Occipital lobe (tissue), 2 donors: ENCODE data around the gene FIG4. TPM values are rescaled to one million over a fixed set of nuclear protein-coding genes. Genes with fewer than 3 reads are reported as not detected.
"Not testable (repeated sequence)": the region's sequence is repeated elsewhere in the genome, so short reads cannot be mapped to it uniquely, and the experiment has no call there.

Experiments
- DNase-seq: peaks from one replicate; lab custom pipeline; 2025; lab: John Stamatoyannopoulos, UW
- total RNA-seq: library from RNA; depleted of rRNA; stranded (reverse); fragments of >200 nt; gene quantifications from one replicate; pipeline ENCODE4 v1.2.3, GENCODE V29; 2014

FIG4 gene
- total RNA-seq, 1 donor from 2014 or later = 42.9 TPM

DNA sequence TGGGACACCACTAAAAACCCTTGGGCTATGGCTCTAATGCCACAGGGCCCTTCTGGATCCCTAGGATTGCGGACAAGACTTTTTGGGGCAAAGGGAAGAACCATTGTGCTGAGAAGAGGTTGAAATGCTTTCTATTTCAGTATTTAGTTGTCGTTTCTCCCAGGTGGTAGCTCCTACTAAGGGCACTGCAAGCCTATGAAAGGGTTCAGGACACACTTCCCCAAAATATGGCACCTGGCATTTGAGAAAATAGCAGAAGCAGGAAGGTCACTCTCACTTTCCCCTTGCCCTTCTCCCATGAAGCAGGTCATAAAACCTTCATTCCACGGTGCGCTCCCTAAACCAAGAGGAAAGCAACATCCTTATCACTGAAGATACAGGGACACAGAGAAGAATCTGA is 161.6 kb downstream of the FIG4 start:
- no peak for DNase-seq

DNA sequence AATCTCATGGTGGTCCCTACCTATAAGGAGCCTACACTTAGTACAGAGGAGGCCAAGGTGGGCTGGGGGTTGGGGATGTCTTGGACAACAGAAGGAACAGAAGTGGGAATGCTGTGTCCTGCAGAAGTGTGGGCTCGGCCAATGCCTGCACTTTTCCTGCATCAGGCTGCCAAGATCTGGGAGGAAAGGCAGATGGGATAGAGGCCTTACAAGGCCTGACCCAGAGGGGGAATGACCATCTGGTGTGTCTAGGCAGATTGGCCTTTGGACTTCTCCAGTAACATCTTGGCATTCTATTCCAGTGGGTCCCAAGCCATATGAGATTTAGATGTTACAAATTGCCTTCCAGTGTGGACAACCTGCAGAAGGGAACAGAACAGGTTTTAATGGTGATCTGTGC is 162.3 kb downstream of the FIG4 start:
- DNase-seq = no peak

DNA sequence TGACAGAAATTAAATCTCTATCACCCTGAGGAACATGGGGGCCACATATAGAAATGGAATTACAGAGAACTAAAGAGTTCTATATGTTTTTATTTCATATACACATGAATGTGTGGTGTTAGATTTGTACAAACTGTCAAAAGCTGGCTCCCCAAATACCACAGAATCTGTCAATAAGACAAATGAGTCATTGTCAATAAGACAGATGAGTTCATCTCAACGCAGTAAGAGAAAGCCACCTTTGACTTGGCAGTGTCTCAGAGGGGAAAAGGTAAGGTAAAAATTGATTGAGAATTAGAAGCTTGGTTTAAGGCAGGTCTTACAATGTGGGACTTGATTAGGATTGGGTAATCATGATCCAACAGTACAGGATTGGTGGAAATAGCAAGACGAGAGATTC is 162.9 kb downstream of the FIG4 start:
- DNase-seq = no peak

DNA sequence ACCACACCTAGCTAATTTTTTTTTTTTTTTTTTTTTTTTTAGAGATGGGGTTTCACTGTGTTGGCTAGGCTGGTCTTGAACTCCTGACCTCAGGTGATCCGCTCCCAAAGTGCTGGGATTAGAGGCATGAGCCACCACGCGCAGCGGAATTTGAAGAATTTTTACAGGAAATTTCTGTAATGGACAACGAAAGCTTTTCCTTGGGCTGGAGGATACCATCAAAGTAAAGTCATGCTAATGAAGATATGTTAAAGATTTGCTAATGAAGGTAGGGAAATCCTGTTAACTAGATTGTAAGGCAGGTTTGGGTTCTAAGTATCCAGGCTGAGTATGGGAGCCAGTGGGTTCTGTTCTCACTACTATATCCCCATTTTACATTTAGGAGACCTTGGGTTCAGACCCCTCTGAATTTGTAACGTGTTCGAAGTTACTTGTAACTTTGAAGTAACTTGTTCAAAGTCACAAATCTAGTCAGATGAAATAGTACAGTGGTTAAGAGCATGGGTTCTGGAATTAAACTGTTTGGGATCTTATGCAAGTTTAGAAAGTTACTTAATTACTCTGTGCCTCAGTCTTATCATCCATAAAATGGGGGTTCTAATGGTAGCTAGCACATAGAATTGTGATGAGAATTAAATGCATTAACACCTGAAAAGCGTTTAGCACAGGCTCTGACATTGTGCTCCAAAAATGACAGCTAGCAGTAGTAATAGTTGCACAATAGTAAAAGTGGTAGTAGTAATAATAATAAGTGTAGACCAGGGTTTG is 163.6 kb downstream of the FIG4 start:
- no peak for DNase-seq

DNA sequence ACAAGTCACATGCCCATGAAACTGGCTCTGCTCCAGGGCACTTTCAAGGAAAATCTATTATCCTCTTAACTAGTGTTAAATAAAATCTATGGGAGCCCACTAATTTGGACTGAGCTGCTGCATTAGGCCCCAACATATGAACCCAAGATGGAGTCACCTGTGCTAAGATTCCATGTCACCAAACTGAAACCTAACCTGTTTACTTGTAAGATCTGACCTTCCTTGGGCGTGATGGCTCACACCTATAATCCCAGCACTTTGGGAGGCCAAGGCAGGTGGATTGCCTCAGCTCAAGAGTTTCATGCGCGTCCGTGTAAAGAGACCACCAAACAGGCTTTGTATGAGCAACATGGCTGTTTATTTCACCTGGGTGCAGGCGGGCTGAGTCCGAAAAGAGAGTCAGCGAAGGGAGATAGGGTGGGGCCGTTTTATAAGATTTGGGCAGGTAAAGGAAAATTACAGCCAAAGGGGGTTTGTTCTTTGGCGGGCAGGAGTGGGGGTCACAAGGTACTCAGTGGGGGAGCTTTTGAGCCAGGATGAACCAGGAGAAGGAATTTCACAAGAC is 164.5 kb downstream of the FIG4 start:
- not testable (repeated sequence) for DNase-seq

DNA sequence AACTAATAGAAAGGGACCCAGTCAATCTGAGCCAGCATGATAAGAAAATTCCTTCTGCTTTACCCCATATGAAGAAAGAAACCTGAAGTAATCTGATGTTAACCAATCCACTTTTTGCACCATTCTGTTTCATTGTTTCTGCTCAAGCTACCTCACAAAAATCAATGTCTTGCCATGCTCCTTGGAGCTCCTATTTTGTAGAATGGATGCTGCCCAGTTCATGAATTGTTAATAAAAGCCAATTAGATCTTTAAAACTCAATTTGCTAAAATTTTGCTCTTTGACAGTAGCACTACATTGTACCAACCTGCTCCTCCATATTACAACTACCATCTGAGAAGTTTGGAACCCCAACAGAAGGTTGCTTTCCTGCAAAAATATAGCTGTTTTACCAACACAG is 170.8 kb downstream of the FIG4 start:
- DNase-seq = no peak

DNA sequence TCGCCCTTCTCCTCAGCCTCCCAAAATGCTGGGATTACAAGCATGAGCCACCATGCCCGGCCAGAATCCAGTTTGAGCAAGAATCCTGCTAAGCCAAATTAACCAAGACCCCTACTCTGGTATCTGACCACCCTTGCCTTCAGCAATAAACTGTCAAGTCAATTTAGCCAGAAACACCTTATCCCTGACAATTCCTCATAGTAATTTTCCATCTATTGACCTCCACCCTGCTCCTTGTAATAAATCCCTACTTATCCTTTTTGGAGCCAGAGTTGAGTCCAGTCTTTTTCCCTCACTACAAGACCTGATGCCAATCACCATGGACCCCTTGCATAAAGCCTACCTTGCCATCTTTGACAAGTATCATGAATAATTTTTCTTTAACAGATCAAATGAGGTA is 173.0 kb downstream of the FIG4 start:
- no peak for DNase-seq

DNA sequence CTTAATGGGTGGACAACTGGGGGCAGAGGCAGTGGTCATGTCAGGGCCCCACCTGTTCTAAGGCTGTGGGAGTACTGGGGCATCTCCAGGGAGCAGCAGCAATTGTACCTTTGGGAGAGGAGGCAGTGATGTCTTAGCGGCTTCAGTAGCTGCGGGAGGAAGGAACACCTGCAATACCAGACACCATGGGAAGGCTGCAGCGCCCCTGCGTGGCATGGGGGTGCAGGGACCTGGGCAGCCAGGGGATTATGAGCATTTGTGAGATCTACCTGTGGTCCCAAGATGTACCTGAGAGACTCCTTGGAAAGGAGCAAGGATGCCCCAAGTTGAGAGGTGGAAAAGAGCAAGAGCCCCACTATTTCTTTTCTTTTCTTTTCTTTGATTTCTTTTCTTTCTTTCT is 174.9 kb downstream of the FIG4 start:
- no peak for DNase-seq

DNA sequence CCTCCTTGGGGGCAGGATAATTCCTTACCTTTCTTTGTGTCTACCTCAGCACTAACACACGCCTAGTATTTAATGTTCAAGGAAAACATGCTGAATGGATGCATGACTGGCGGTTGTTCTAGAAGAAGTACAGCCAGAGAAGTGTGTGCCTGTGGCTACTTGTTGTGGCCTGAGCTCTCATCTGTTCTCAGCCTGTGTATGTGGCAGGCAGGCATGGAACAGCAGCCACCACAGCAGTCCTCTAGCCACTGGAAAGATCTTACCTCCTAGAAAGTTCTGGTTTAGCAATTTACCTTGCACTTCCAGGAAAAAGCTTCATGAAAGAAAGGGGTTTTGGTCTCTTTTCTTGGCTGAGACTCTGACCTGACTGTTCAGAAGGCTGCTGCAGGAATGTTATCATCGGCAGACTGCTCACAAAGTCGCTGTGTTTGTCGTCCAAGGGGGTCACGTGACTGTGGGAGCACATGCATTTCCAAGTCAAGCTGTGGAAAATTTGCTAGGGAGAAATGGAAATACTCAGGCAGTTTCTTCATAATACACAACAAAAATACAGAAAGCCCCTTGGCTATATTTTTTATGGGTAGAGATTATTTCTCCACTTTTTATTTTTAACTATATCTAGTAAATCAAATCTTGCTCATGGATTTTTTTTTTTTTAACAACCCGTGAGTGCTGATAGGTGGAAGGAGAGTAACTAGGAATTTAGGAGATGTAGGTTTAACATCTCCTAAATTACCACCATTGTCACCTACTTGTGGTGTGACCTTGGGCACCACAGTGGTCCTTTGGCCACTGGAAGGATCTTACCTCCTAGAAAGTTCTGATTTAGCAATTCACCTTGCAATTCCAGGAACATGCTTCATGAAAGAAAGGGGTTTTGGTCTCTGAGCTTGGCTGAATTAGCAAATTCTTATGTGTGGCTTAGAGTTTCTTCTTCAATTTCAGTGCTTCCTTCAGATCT is 176.2 kb downstream of the FIG4 start:
- DNase-seq = peak; percentile 30

DNA sequence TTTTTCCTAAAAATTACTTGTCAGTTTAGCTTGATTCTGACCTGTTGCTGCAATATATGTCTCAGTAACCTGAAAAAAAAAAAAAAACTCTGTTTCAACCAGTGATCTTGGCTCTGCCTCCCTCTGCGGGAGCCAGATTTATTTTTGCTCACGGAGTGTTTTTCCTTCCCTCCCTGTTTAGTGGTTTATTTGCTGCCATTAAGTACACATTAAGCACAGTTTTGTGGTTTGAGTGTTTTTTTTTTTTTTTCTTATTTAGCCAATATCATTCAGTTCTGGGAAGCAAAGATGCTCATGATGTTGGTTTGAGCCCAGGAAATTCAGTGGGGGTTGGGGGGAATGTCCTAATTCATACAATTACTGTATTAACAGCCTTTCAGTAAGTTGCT is 176.9 kb downstream of the FIG4 start:
- DNase-seq = no peak

DNA sequence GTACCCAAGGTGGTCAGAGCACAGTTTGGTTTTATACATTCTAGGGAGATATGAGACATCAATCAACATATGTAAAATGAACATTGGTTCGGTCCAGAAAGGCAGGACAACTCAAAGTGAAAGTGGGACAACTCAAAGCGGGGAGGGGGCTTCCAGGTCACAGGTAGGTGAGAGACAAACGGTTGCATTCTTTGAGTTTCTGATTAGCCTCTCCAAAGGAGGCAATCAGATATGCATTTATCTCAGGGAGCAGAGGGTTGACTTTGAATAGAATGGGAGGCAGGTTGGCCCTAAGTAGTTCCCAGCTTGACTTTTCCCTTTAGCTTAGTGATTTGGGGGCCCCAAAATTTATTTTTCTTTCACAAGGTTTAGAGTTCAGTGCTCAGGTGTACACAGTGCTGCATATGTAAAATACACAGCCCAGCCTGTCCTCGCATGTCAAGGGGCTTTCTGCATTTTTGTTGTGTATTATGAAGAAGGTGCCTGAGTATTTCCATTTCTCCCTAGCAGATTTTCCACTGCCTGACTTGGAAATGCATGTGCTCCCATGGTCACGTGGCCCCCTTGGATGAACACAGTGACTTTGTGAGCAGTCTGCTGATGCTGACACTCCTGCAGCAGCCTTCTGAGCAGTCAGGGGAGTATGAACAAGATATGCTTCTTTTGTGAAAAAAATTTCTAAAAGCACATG is 178.4 kb downstream of the FIG4 start:
- peak; percentile 74 for DNase-seq

DNA sequence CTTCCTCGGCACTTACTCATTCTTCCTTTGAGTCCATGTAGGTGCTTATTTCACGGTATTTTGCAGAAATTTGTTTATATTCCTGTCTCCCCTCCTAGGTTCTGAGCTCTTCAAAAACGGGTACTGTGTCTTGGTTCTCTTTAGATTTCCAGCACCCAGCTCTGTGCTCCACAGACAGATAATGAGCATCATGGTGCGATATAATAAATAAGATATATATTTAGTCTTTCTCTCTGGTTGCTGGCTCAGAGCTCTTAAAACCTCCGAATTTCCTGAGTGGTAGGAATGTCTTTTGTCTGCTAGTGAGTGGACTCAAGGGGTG is 179.0 kb downstream of the FIG4 start:
- DNase-seq = no peak

DNA sequence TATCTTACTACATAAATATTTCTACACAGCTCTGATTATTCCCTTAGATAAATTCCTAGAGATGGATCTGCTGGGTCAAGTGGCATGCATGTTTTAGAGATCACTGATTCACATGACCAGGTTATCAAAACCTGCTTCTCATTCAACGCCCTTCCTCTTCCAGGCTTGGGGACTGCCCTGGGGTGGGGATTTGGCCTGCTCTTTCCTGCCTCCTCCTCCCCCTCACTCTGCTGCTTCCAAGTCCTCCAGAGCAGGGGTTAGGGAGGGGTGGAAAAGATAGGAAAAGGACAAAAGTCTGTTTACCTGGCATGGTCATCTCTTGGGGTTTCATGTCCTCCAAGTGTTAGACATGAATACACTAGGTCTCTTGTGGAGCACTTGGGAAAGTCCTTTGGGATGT is 181.5 kb downstream of the FIG4 start:
- DNase-seq = no peak

DNA sequence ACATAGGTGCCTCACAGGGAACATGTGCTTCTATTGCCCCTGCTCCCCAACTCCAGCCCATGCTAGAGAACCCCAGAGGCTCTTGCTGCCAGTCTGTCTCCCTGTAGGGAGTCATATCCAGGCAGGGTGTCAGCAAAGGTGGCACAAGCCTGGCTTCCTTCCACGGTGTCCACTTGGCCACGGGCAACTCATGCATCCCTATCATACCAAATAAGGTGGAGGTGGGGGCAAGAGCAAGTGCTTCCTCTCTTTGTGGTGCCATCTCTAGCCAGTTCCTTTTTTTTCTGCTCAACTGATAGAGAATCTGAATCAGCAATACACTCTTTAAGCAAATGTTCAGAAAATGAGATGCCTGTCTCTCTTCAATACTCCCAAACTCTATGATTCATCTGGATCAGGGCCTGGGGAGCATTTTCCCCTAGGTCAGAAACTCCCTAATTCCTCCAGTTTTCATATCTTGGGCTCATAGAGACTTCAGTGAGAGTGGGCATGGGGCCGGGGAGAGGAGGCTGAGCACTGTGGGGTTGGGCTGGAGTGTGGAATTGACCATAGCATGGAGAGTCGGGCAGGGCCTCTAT is 182.0 kb downstream of the FIG4 start:
- no peak for DNase-seq

DNA sequence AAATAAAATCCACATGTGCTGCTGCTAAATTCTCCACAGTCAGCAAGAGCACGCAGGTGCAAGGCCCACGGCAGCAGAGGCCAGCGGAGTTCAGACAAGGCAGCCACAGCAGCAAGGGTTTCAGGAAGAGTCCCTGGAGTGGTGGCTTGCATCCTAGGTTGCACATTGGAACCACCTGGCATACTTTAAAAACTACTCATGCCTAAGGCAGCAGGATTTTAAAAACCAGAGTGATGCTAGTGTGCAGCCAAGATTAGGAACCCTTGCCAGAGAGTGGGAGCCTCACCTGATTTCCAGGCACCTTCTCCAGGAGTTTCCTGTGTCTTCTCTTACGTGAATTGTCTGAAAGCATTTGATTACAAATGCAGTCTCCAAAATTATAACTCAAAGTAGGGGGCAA is 183.0 kb downstream of the FIG4 start:
- DNase-seq = no peak

DNA sequence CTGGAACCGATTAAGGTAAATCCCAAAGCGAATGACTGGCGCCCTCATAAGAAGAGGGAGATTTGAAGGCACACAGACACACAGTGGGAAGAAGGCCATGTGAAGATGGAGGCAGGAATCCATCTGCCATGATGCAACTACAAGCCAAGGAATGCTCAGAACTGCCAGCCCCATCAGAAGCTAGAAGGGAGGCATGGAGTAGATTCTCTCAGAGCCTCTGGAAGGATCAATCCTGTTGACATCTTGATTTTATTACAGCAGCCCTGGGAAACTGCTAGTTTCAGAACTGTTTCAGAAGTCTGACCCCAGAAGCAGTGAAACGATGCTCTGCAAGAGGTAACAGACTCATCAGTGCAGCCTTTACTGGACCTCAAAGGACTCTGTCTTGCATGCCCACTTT is 183.5 kb downstream of the FIG4 start:
- DNase-seq = no peak

Other genes starting within 250 kb of the FIG4 start
- gene MICAL1, start 235.5 kb upstream of the FIG4 start, total RNA-seq = 31.0 TPM
- 14.8 TPM for gene ZBTB24, start 208.1 kb upstream of the FIG4 start, total RNA-seq
- gene AK9, start 94 bp upstream of the FIG4 start, total RNA-seq = 62.2 TPM